ENCODE results near the gene SLC8A1.

SLC8A1 gene

DNA sequence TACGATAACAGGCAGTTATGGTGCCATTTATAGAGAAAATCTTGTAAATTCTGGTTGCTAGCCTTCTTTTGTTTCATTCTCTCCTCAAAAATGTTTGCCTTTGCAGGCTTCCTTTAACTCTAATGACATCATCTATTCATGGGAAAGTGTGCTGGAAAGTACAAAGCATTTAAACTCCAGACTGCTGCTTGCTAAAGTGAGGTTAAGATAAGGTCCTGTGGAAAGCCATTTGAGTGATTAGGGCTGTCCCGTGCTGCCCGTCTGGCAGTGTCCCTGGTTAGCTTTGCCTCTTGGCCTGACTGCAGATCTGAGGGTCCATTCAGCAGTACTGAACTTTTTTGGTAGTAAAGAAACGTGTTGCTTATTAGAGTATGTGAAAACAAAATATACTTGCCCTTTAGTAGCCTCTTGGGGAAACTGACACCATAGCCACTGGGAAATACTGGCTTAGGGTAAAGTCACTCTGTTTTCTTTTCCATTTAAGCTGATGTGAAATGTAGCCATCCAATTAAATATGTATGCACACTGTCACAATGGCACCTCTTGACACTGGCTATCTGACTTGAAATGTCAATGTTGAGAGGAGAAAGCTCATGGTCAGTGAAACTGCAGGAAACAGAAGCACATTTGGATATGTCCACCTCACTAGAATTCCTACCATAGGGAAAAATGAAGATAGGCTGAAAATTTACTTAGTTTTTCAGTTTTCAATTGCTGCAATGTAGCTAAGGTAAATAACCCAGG lies 321.5 kb downstream of the SLC8A1 start:
- FAIRE-seq, result no peak
- TF ChIP-seq, protein P1, sequence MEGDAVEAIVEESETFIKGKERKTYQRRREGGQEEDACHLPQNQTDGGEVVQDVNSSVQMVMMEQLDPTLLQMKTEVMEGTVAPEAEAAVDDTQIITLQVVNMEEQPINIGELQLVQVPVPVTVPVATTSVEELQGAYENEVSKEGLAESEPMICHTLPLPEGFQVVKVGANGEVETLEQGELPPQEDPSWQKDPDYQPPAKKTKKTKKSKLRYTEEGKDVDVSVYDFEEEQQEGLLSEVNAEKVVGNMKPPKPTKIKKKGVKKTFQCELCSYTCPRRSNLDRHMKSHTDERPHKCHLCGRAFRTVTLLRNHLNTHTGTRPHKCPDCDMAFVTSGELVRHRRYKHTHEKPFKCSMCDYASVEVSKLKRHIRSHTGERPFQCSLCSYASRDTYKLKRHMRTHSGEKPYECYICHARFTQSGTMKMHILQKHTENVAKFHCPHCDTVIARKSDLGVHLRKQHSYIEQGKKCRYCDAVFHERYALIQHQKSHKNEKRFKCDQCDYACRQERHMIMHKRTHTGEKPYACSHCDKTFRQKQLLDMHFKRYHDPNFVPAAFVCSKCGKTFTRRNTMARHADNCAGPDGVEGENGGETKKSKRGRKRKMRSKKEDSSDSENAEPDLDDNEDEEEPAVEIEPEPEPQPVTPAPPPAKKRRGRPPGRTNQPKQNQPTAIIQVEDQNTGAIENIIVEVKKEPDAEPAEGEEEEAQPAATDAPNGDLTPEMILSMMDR (IDR thresholded peaks at IDR 0.05; ENCODE audit: insufficient read depth, missing control alignments), result no peak
- no peak for DNase-seq (ENCODE audit: insufficient read length, low spot score)

DNA sequence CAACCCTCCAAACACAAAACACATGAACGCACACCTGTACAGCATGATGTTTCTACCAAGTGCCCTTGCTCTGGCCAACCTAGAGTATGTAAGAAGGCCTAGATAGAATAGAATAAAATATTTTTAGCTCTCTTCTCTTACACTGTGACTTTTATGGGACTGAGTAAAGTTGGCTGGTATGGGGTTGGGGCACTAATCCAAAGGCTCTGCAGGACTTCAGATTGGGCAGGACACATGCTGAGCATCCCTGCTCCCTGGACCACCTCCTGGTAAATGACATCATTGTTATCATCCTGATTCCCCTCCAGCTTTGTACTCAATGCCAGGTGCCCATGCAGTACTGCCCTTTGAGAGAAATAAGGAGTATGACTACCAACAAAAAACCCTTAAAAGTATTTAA lies 322.2 kb downstream of the SLC8A1 start:
- TF ChIP-seq, protein P1 (IDR thresholded peaks at IDR 0.05; ENCODE audit: insufficient read depth, missing control alignments), result no peak
- FAIRE-seq, result no peak
- DNase-seq (ENCODE audit: insufficient read length, low spot score), result no peak

DNA sequence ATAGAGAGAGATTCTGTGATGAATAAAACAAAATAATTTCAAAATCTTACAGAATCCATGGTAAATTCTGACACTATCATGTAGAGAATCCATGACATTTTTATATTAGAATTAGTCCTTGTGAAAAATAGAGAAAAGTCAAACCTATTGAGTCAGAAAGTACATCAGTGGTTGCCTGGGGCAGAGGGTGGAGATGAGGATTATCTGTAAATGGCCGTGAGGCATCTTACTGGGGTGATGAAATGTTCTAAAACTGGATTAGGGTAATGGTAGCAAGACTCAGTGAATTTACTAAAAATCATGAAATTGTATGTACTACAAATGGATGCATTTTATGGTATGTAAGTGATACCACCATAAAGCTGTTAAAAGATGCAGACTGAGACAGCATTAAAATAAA lies 323.1 kb downstream of the SLC8A1 start:
- TF ChIP-seq, protein P1 (IDR thresholded peaks at IDR 0.05; ENCODE audit: insufficient read depth, missing control alignments), result no peak
- no peak for FAIRE-seq
- no peak for DNase-seq (ENCODE audit: insufficient read length, low spot score)

- FAIRE-seq (peak; percentile 64), DNase-seq (ENCODE audit: insufficient read length, low spot score) (no peak)
- TF ChIP-seq, protein P1 (IDR thresholded peaks at IDR 0.05; ENCODE audit: insufficient read depth, missing control alignments), result no peak
Observed at GRCh38 chr2:40127890-40128557, 323.9 kb downstream of the SLC8A1 start.

GRCh38 chr2:40127146-40127545 lies 324.7 kb downstream of the SLC8A1 start:
- FAIRE-seq (no peak), DNase-seq (ENCODE audit: insufficient read length, low spot score) (no peak)
- TF ChIP-seq, protein P1 (IDR thresholded peaks at IDR 0.05; ENCODE audit: insufficient read depth, missing control alignments), result no peak

GRCh38 chr2:40126006-40126405 lies 325.9 kb downstream of the SLC8A1 start:
- FAIRE-seq, result no peak
- TF ChIP-seq, protein P1 (IDR thresholded peaks at IDR 0.05; ENCODE audit: insufficient read depth, missing control alignments), result no peak
- no peak for DNase-seq (ENCODE audit: insufficient read length, low spot score)

DNA sequence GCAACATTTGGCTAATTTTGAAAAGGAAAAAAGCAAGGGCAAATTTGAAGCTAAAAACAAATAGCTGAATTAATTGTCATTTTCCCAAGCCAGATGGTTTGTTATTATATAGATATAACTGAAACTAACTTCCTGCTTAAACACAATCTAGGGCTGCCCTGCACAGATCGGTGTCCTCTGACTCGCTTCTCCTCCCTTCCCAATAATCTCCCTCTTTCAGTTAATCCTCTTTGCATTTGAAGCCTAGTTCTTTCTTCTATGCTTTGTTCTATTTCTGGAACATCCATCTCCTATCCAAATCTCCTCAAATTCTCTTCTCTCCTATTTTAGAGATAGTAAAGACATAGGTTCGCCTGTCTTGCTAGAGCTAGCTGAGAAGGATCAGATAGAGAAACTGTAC lies 328.1 kb downstream of the SLC8A1 start:
- TF ChIP-seq, protein P1 (IDR thresholded peaks at IDR 0.05; ENCODE audit: insufficient read depth, missing control alignments), result no peak
- peak; percentile 52 for DNase-seq (ENCODE audit: insufficient read length, low spot score)

More for the DNA sequence above, 328.1 kb downstream of the SLC8A1 start:
- peak; percentile 94 for FAIRE-seq
